OCI-LY1 (cell line): ENCODE results near the gene TRABD2B.

Experiments
- H2AFZ ChIP-seq: fragments of 200-600 bp; sonication (generic), shearing (Covaris generic); 2 replicates; pipeline ENCODE4 v1.6.0; 2014; ENCODE audit warnings: antibody characterized with exemption, mild to moderate bottlenecking, low read length
- H3F3A ChIP-seq: fragments of 200-600 bp; sonication (generic), shearing (Covaris generic); 2 replicates; pipeline ENCODE4 v1.6.0; 2014; ENCODE audit warnings: mild to moderate bottlenecking, antibody characterized with exemption, low read length, moderate library complexity; ENCODE audit not compliant: insufficient read depth
- H3K27ac ChIP-seq: fragments of 200-600 bp; sonication (generic); 2 replicates; pipeline ENCODE4 v1.5.1; 2014; ENCODE audit warnings: low read length, mixed run types, mild to moderate bottlenecking, low read depth; ENCODE audit not compliant: poor library complexity, severe bottlenecking
- H3K27me3 ChIP-seq: fragments of 200-600 bp; sonication (generic); 2 replicates; pipeline ENCODE4 v1.6.0; 2014; ENCODE audit warnings: antibody characterized with exemption, mild to moderate bottlenecking, low read length, moderate library complexity; ENCODE audit not compliant: insufficient read depth
- H3K36me3 ChIP-seq: fragments of 200-600 bp; sonication (generic); 2 replicates; pipeline ENCODE4 v1.6.1; 2014; ENCODE audit warnings: mild to moderate bottlenecking, antibody characterized with exemption, low read length, moderate library complexity, mixed read lengths; ENCODE audit not compliant: insufficient read depth
- H3K4me1 ChIP-seq: fragments of 200-600 bp; sonication (generic); 2 replicates; pipeline ENCODE4 v1.5.1; 2014; ENCODE audit warnings: mild to moderate bottlenecking, low read length, moderate library complexity; ENCODE audit not compliant: insufficient read depth, severe bottlenecking
- H3K4me2 ChIP-seq: fragments of 200-600 bp; sonication (generic), shearing (Covaris generic); 2 replicates; pipeline ENCODE4 v1.6.1; 2014; ENCODE audit warnings: low read length
- H3K4me3 ChIP-seq: fragments of 200-600 bp; sonication (generic); 2 replicates; pipeline ENCODE4 v1.5.1; 2014; ENCODE audit warnings: low read length, low read depth, mild to moderate bottlenecking, mixed read lengths; ENCODE audit not compliant: poor library complexity, severe bottlenecking
- H3K79me2 ChIP-seq: fragments of 200-600 bp; shearing (Covaris generic); 2 replicates; pipeline ENCODE4 v1.6.1; 2016; ENCODE audit warnings: mixed run types, low read length, mixed read lengths; ENCODE audit not compliant: insufficient read depth
- H3K9ac ChIP-seq: fragments of 200-600 bp; sonication (generic), shearing (Covaris generic); 2 replicates; pipeline ENCODE4 v1.6.1; 2014; ENCODE audit warnings: mild to moderate bottlenecking, low read length, mixed read lengths
- H3K9me2 ChIP-seq: fragments of 200-600 bp; sonication (generic), shearing (Covaris generic); 2 replicates; pipeline ENCODE4 v1.6.1; 2014; ENCODE audit warnings: low read depth, mild to moderate bottlenecking, low read length, mixed read lengths
- H3K9me3 ChIP-seq: fragments of 200-600 bp; shearing (Covaris generic); 2 replicates; pipeline ENCODE4 v1.6.1; 2014; ENCODE audit warnings: low read length, mixed read lengths
- H4K20me1 ChIP-seq: fragments of 200-600 bp; sonication (generic), shearing (Covaris generic); 2 replicates; pipeline ENCODE4 v1.6.0; 2016; ENCODE audit warnings: mild to moderate bottlenecking, low read length; ENCODE audit not compliant: insufficient read depth
- EZH2 ChIP-seq: fragments of 200-600 bp; sonication (generic), shearing (Covaris generic); IDR thresholded peaks from 2 replicates; pipeline ENCODE4 v1.8.0; 2017; ENCODE audit warnings: borderline replicate concordance, mixed run types, mild to moderate bottlenecking, antibody characterized with exemption, low read length, moderate library complexity, mixed read lengths
- TF ChIP-seq, protein P1 (sequence below): fragments of 200-600 bp; sonication (generic), shearing (Covaris generic); IDR thresholded peaks from 2 replicates; pipeline ENCODE4 v1.5.1; 2017; ENCODE audit warnings: mild to moderate bottlenecking, antibody characterized with exemption, low read length, moderate library complexity, mixed read lengths

The TRABD2B gene

DNA sequence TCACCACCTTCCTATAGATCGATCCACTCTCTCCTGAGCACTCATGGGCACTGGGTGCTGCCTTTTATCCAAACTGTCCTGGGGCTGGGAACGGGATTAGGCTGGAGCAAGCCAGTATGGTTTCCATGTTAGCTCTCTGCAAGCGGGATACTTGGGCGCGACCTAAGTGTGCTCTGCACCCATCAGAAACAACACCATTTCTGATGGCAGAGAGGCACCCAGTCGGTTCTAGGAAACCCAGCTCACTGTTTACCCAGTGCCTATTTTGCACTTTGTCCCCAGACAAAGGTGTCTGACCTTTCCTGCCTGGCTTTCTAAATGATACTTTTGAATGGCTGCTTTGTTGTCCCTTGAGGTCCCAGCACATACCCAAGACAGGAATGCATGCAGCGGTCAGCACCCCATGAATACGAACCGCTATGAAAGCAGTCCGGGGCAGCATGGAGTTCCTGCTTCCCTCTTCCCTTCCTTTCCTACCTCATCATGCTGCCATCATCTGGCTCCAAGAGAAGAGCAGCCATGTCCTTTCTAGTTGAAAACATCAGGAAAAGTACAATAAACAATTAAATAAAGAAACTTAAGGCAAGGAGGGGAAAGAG is 83.9 kb downstream of the TRABD2B start:
- H3K9me2 ChIP-seq, result no peaks in the 10 kb centered on the region
- H3K36me3 ChIP-seq, result no peaks in the 10 kb centered on the region
- no peaks in the 10 kb centered on the region for H3K27me3 ChIP-seq
- H2AFZ ChIP-seq, result no peak overlapping the region
- H3K4me1 ChIP-seq, result no peaks in the 10 kb centered on the region
- H3K9ac ChIP-seq, result no peak overlapping the region
- no peaks in the 10 kb centered on the region for H4K20me1 ChIP-seq
- no peaks in the 10 kb centered on the region for H3K79me2 ChIP-seq
- H3F3A ChIP-seq, result no peaks in the 10 kb centered on the region
- no peak overlapping the region for H3K4me3 ChIP-seq
- no peak overlapping the region for H3K27ac ChIP-seq
- no peak for TF ChIP-seq EZH2
- TF ChIP-seq, protein P1, sequence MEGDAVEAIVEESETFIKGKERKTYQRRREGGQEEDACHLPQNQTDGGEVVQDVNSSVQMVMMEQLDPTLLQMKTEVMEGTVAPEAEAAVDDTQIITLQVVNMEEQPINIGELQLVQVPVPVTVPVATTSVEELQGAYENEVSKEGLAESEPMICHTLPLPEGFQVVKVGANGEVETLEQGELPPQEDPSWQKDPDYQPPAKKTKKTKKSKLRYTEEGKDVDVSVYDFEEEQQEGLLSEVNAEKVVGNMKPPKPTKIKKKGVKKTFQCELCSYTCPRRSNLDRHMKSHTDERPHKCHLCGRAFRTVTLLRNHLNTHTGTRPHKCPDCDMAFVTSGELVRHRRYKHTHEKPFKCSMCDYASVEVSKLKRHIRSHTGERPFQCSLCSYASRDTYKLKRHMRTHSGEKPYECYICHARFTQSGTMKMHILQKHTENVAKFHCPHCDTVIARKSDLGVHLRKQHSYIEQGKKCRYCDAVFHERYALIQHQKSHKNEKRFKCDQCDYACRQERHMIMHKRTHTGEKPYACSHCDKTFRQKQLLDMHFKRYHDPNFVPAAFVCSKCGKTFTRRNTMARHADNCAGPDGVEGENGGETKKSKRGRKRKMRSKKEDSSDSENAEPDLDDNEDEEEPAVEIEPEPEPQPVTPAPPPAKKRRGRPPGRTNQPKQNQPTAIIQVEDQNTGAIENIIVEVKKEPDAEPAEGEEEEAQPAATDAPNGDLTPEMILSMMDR, result no peak
- H3K4me2 ChIP-seq, result no peak overlapping the region
- H3K9me3 ChIP-seq, result no peaks in the 10 kb centered on the region

DNA sequence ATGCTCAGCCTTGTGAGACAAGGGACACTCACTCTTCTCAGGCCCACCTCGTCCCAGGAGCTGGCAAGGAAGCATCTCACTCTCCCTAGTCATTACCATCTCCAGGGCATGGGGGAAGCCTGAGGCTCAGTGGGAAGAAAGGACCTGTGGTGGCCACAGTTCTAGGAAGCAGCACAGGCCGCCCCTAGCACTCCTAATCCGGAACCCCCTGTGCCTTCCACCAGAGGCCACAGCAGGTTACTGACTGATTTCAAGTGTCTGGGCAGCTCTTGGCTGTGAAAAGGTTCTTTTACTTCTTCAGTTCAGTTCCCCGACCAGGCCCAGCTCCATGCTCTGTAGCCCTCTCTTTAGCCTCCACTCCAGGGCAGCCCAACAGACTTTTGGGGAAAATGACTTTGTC is 84.4 kb downstream of the TRABD2B start:
- no peaks in the 10 kb centered on the region for H3K36me3 ChIP-seq
- no peaks in the 10 kb centered on the region for H3K79me2 ChIP-seq
- no peaks in the 10 kb centered on the region for H3K9me3 ChIP-seq
- no peak overlapping the region for H2AFZ ChIP-seq
- H3K27ac ChIP-seq, result no peak overlapping the region
- no peaks in the 10 kb centered on the region for H3F3A ChIP-seq
- no peaks in the 10 kb centered on the region for H3K4me1 ChIP-seq
- no peaks in the 10 kb centered on the region for H3K27me3 ChIP-seq
- no peak overlapping the region for H3K4me3 ChIP-seq
- no peak overlapping the region for H3K9ac ChIP-seq
- H3K4me2 ChIP-seq, result no peak overlapping the region
- H3K9me2 ChIP-seq, result no peaks in the 10 kb centered on the region
- TF ChIP-seq EZH2, result no peak
- TF ChIP-seq, protein P1, result no peak
- H4K20me1 ChIP-seq, result no peaks in the 10 kb centered on the region

DNA sequence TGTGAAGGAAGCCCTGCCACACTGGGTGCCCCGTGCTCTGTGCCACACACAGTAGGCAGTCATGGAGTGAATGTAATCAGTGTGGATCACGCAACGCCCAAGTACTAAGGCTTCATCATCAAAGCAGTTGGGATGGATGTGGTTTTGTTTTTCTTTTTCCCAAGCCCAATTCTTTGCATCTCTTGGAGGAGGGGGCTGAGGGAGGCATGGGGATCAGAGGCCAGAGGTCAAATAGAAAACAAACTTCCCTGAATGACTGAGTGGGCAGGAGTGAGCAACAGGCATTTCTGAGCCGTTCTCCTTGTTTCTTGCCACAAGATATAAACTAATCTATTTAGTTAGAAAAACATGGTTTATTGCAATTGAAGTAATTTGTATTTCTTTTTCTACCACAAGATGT is 85.3 kb downstream of the TRABD2B start:
- Histone ChIP-seq H2AFZ (no peak overlapping the region), H3F3A (no peaks in the 10 kb centered on the region), H3K9ac (no peak overlapping the region), H3K9me3 (no peaks in the 10 kb centered on the region), H4K20me1 (no peaks in the 10 kb centered on the region), H3K27ac (no peak overlapping the region), H3K36me3 (no peaks in the 10 kb centered on the region), H3K79me2 (no peaks in the 10 kb centered on the region), H3K9me2 (no peaks in the 10 kb centered on the region), H3K4me1 (no peaks in the 10 kb centered on the region), H3K4me2 (no peak overlapping the region), H3K4me3 (no peak overlapping the region), H3K27me3 (no peaks in the 10 kb centered on the region)
- TF ChIP-seq EZH2, result no peak
- TF ChIP-seq, protein P1, result no peak
